Mucosa of stomach (tissue), 1 donor: ENCODE results near the gene KIF26A.

Experiments
- H3K27me3 ChIP-seq: one replicate; pipeline ENCODE4 v1.7.0; 2013; ENCODE audit warnings: mild to moderate bottlenecking, low read length; ENCODE audit not compliant: control insufficient read depth, insufficient read depth
- H3K36me3 ChIP-seq: one replicate; pipeline ENCODE4 v1.7.0; 2013; ENCODE audit warnings: low read length; ENCODE audit not compliant: control insufficient read depth, insufficient read depth
- H3K4me1 ChIP-seq: one replicate; pipeline ENCODE4 v1.7.0; 2013; ENCODE audit warnings: mild to moderate bottlenecking, low read length; ENCODE audit not compliant: control insufficient read depth, insufficient read depth
- H3K4me3 ChIP-seq: one replicate; pipeline ENCODE4 v1.7.0; 2013; ENCODE audit warnings: low read length
- H3K9ac ChIP-seq: one replicate; pipeline ENCODE4 v1.7.0; 2013; ENCODE audit warnings: mild to moderate bottlenecking, low read length, moderate library complexity
- H3K9me3 ChIP-seq: one replicate; pipeline ENCODE4 v1.7.0; 2013; ENCODE audit warnings: mild to moderate bottlenecking, low read length, moderate library complexity; ENCODE audit not compliant: control insufficient read depth
- donor health status: Pancreatic carcinoma.

KIF26A gene

GRCh38 chr14:104187121-104187889, 48.9 kb downstream of the KIF26A start:
- peaks cover 18% of the 10 kb centered on the region for H3K27me3 ChIP-seq
- no peaks in the 10 kb centered on the region for H3K9me3 ChIP-seq

GRCh38 chr14:104187931-104188726, 49.7 kb downstream of the KIF26A start:
- Histone ChIP-seq H3K4me1 (peaks cover 11% of the 10 kb centered on the region), H3K9me3 (no peaks in the 10 kb centered on the region), H3K36me3 (no peaks in the 10 kb centered on the region), H3K9ac (no peak overlapping the region), H3K4me3 (no peak overlapping the region), H3K27me3 (peaks cover 18% of the 10 kb centered on the region)

More at GRCh38 chr14:104187121-104187889, 48.9 kb downstream of the KIF26A start:
- Histone ChIP-seq H3K9ac (no peak overlapping the region), H3K4me1 (peaks cover 11% of the 10 kb centered on the region), H3K4me3 (no peak overlapping the region), H3K36me3 (no peaks in the 10 kb centered on the region)

- Histone ChIP-seq H3K9me3 (no peaks in the 10 kb centered on the region), H3K27me3 (peaks cover 18% of the 10 kb centered on the region), H3K4me3 (no peak overlapping the region), H3K9ac (no peak overlapping the region), H3K36me3 (no peaks in the 10 kb centered on the region), H3K4me1 (peaks cover 11% of the 10 kb centered on the region)
These were observed 50.5 kb downstream of the KIF26A start for GRCh38 chr14:104188727-104189400.

- no peaks in the 10 kb centered on the region for H3K9me3 ChIP-seq
- H3K4me1 ChIP-seq, result peaks cover 11% of the 10 kb centered on the region
- H3K9ac ChIP-seq, result no peak overlapping the region
- H3K4me3 ChIP-seq, result no peak overlapping the region
- H3K27me3 ChIP-seq, result peaks cover 18% of the 10 kb centered on the region
- no peaks in the 10 kb centered on the region for H3K36me3 ChIP-seq
These were observed 51.4 kb downstream of the KIF26A start for GRCh38 chr14:104189629-104190335.

GRCh38 chr14:104190396-104191000, 52.1 kb downstream of the KIF26A start:
- Histone ChIP-seq H3K4me3 (no peak overlapping the region), H3K36me3 (no peaks in the 10 kb centered on the region), H3K4me1 (peaks cover 11% of the 10 kb centered on the region), H3K27me3 (peaks cover 18% of the 10 kb centered on the region), H3K9me3 (no peaks in the 10 kb centered on the region), H3K9ac (no peak overlapping the region)

- H3K4me1 ChIP-seq, result peaks cover 18% of the 10 kb centered on the region
- H3K36me3 ChIP-seq, result no peaks in the 10 kb centered on the region
- H3K4me3 ChIP-seq, result no peak overlapping the region
- no peak overlapping the region for H3K9ac ChIP-seq
- no peaks in the 10 kb centered on the region for H3K9me3 ChIP-seq
- H3K27me3 ChIP-seq, result peaks cover 22% of the 10 kb centered on the region
These were observed 53.1 kb downstream of the KIF26A start for GRCh38 chr14:104191409-104191997.

- peaks cover 18% of the 10 kb centered on the region for H3K4me1 ChIP-seq
- peaks cover 25% of the 10 kb centered on the region for H3K27me3 ChIP-seq
- H3K4me3 ChIP-seq, result no peak overlapping the region
- no peaks in the 10 kb centered on the region for H3K9me3 ChIP-seq
- no peak overlapping the region for H3K9ac ChIP-seq
- H3K36me3 ChIP-seq, result no peaks in the 10 kb centered on the region
These were observed 53.9 kb downstream of the KIF26A start for GRCh38 chr14:104192146-104192882.

GRCh38 chr14:104192883-104193245, 54.5 kb downstream of the KIF26A start:
- Histone ChIP-seq H3K4me1 (peaks cover 18% of the 10 kb centered on the region), H3K9ac (no peak overlapping the region), H3K9me3 (no peaks in the 10 kb centered on the region), H3K36me3 (no peaks in the 10 kb centered on the region), H3K4me3 (no peak overlapping the region), H3K27me3 (peaks cover 22% of the 10 kb centered on the region)

GRCh38 chr14:104194016-104194415, 55.6 kb downstream of the KIF26A start:
- peaks cover 14% of the 10 kb centered on the region for H3K27me3 ChIP-seq
- no peak overlapping the region for H3K9ac ChIP-seq
- H3K4me3 ChIP-seq, result no peak overlapping the region
- peaks cover 8% of the 10 kb centered on the region for H3K4me1 ChIP-seq
- no peaks in the 10 kb centered on the region for H3K9me3 ChIP-seq
- H3K36me3 ChIP-seq, result no peaks in the 10 kb centered on the region

- H3K27me3 ChIP-seq, result peaks cover 14% of the 10 kb centered on the region
- H3K9ac ChIP-seq, result no peak overlapping the region
These were observed 56.3 kb downstream of the KIF26A start for GRCh38 chr14:104194716-104195115.

More at GRCh38 chr14:104194716-104195115, 56.3 kb downstream of the KIF26A start:
- H3K4me3 ChIP-seq, result no peak overlapping the region
- no peaks in the 10 kb centered on the region for H3K36me3 ChIP-seq
- peaks cover 7% of the 10 kb centered on the region for H3K4me1 ChIP-seq
- no peaks in the 10 kb centered on the region for H3K9me3 ChIP-seq
